Renal cortex interstitium (tissue), 11 donors: Measurements from ENCODE around the gene SSH2. TPM values are rescaled to one million over a fixed set of nuclear protein-coding genes. Genes with fewer than 3 reads are reported as not detected.

Experiments used
- DNase-seq, 11 donors: peaks; one replicate each; pipeline ENCODE4 v3.0.0-alpha.2; 2013; ENCODE audit warnings: low read depth in 9 of 11, low spot score in 4 of 11; ENCODE audit errors: extremely low read depth in 1 of 11
- polyA plus RNA-seq, 3 donors: library from polyadenylated mRNA; unstranded; fragments of 120-200 nt; gene quantifications; one replicate each; pipeline ENCODE4 v1.2.1, GENCODE V29; 2013; ENCODE audit not compliant: insufficient read length in 3 of 3

The SSH2 gene
- polyA plus RNA-seq, 3 donors = 16.1 to 19.7 (median 16.5) TPM

DNA sequence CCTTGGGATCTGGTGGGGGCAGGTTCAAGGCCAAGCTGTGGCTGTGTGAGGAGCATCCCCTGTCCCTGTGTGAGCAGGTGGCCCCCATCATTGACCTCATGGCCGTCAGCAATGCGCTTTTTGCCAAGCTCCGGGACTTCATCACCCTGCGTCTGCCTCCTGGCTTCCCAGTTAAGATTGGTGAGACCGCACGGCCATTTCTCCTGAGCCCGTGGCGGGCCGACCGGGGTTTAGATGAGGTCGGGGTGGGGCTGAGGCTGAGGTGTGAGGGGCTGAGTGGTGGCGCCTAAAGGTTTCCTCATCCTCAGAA lies 318.0 kb downstream of the SSH2 start:
- DNase-seq = no peak

DNA sequence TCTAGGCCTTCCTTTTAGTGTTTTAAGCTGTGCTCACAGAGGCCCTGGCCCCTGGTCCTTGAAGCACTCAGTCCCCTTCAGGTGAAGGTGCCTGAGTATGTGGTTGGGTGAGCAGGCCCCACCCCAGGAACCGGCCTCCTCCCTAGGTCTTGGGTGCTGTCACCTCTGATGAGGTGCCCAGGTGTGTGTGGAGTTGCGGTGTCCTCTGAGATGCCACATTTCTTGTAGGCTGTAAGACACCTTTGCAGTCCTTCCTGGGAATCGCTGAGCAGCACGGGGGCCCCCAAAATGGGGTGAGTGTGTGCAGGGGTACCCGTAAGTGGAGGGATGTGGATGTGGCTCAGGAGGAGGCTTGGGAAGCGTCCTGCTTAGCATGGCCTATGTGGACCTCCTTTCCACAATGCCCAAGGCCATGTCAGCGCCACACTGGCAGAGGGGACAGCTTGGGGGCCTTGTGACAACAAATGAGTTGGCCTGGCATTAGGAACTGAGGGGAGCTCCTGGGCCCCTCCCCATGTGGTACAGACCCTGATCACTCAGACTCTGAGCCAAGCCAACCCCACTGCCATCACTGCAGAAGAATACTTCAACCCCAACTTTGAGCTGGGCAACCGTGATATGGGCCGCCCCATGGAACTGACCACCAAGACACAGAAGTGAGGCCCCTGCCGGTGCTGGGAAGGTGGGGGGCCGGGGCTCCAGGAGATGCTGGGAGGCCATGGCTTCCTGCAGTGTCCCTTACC lies 318.5 kb downstream of the SSH2 start:
- DNase-seq = no peak

DNA sequence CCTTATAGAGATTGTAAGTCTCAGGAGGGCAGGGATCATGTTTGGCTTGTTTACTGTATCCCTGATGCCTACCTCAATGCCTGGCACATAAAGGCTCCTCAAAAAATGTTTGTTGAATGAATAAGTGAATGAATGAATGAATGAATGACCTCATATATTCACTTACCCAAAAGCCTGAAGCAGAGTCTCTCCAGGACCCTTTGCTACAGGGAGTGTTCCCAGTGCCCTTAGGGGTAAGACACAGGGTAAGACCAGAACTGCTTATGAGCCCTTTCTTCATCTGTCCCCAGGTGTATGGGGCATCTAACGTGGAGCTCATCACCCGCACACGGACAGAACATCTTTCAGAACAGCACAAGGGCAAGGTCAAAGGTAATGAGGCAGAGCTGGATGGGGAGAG lies 319.6 kb downstream of the SSH2 start:
- DNase-seq = no peak

DNA sequence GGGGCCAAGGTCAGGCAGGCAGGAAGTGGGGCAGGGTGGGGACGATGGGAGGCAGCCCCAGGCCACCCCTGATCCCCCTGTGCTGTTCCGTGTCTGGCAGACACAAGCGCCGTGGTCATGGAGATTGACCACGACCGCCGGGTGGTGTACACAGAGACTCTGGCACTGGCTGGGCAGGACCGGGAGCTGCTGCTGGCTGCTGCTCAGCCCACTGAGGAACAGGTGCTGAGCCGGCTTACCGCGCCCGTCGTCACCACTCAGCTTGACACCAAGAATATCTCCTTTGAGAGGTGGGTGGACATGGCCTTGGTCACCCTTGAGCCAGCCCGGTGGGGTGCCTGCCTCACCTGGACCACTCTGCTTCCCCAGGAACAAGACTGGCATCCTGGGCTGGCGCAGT lies 321.0 kb downstream of the SSH2 start:
- no peak for DNase-seq

DNA sequence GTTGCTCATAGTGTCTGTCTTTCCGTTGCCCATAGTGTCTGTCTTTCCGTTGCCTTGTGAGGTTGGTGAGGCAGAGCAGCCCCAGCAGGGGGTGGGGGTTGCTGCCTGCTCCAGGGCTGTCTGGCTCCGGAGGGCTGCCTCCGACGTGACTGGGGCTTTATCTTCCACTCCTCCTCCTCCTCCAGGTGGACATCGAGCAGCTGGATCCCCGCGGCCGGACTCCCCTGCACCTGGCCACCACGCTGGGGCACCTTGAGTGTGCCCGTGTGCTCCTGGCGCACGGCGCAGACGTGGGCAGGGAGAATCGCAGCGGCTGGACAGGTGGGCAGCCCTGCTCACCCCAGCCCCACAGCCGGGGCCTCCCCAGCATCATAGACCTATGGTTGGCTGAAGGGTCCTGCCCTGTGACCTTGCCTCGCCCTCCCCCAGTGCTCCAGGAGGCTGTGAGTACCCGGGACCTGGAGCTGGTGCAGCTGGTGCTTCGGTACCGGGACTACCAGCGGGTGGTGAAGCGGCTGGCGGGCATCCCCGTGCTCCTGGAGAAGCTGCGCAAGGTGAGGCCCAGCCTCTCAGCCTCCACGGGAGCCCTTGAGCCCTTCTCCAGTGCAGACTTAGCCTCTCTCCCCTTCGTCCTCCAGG lies 322.4 kb downstream of the SSH2 start:
- no peak for DNase-seq

DNA sequence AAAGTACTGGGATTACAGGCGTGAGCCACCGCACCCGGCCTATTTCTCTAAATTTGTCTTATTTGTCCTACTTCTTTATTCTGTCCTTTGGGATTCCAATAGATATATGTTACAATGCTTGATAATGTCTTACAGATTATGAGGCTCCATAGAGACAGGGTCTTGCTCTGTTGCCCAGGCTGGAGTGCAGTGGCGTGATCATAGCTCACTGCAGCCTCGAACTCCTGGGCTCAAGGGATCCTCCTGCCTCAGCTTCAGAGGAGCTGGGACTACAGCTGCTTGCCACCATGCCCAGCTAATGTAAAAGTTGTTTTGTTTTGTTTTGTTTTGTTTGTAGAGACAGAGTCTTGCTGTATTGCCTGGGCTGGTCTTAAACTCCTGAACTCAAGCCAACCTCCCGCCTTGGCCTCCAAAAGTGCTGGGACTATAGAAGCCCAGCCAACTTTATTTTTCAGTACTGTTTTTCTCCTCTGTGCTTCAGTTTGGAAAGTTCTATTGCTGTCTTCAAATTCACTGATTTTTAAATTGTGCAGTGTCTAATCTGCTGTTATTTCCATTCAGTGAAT lies 326.8 kb downstream of the SSH2 start:
- no peak for DNase-seq

DNA sequence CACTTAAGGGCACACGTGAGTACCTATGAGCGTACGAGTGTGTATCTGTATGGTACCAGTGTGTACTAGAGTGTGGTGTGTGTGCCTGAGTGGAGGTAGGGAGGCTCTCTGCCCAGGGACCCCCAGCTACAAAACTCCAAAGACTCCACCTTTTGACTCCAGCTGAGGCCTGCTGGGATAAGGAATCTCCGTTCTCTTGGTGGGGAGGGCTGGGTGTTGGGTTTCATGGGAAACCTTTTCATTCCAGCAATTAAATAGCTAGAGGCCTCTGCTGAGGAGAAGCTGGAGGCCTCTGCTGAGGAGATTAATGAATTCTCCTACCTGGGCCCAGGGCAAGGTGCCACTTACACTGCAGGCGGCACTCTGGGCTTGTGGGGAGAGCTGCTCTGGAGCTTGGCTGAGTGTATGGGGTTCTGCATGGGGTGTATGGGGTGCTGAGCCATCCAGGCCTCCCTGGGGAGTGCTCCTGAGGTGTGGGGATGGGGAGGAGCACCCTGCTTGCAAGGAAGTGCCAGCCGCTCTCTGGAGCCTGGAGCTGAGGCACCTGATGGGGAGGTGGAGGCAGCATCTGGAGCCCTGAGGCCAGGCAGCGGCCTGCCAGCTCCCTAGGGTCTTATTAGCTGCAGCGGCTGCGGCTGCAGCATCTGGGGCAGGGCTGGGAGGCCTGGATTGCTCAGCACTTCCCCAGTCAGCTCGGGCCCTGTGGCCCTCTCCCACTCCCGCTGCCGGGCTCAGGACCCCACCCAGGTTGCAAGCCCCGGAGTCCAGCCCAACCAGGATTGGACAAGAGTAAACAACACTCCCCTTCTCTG lies 332.5 kb downstream of the SSH2 start:
- DNase-seq = no peak

DNA sequence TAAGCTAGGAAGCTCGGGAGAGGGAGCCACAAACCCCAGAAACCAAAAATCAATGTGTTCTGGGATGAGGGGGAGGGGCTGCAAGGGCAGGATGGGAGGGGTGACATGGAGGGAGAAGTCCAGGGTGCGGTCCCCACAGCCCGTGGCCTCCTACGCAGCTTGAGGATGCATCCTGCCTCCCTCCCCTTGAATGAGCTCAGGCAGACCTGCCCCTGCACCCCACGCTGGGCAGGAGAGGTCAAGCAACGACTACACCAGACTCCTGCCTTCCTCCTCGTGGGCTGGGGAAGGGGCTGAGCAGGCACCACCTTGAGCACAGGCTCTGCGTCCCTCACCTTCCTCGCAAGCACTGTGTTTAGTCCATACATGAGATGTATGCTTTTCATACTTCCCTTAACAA lies 333.2 kb downstream of the SSH2 start:
- DNase-seq = no peak

DNA sequence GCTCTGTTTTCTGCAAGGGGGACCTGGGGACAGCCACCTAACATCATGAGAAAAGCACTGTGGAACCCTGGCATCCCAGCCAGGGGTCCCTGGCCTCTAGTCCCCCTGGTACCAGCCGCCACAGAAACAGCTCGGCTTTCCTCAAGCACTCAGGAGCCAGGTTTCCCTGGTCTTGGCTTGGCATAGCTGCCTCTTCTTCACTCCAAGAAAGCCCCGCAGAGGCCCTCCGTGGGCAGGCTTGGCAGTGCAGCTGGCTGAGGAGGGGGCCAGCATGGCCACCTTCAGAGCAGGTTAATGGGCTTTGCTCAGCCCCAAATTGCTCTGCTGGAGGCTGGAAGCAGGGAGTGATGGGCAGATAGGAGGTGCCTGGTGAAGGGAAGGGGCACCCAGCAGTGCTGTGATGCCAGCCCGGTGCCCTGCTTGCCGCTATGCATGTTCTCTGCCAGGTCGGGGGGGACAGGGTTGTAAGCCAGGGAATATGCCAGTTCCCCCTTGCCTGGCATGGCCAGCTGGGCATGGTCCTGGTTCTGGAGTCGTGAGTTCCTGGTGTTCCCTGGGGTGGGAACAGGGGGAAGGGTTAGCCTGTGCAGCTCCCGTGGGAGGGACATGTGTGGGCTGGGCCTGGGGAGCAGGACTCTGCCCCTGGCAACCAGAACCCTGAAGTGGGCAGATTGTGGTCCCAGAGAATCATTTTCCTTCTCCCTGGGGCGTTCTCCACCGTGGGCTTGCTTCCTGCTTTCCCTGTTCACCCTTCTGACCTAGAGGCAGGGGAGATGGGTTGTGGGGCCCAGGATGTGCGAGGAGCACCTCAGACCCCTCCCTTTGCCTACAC lies 333.9 kb downstream of the SSH2 start:
- no peak for DNase-seq

DNA sequence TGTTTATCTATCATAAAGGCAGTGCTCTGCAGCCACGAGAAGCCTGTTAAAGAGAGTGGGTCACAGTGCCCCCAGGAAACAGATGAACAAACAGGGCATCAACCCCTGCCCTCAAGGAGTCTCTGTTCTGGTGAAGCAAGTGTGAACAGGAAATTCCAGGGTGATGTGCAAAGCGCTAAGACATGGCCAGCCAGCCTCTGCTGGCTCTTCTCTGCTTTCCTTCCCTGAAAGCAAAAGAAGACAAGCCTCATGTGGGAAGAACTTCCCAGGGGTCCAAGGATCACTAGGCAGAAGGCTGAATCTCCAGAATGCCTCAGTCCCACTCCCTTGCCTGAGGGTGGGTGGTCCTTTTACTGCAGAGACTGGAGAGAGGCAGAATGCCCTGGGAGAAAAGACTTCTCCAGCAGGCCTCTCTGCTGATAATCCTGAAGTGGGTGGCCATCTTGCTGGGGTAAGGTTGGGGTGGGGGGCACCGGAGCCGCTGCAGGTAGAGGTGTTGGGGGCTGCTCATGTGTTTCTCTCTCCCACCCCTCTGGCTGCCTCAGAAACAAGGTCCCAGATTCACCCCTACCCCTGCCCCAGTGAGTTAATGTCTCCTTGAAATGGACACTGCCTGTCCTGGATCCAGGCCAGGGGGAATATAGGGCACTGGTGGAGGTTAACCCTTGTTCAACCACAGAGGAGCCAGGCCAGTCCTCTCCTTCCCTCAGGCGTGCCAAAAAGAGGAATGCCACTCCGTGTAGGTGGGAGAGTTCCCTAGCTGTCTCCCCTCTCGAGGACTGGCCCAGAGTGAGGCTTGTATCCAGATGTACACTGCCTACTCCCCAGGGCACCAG lies 334.7 kb downstream of the SSH2 start:
- DNase-seq = no peak

DNA sequence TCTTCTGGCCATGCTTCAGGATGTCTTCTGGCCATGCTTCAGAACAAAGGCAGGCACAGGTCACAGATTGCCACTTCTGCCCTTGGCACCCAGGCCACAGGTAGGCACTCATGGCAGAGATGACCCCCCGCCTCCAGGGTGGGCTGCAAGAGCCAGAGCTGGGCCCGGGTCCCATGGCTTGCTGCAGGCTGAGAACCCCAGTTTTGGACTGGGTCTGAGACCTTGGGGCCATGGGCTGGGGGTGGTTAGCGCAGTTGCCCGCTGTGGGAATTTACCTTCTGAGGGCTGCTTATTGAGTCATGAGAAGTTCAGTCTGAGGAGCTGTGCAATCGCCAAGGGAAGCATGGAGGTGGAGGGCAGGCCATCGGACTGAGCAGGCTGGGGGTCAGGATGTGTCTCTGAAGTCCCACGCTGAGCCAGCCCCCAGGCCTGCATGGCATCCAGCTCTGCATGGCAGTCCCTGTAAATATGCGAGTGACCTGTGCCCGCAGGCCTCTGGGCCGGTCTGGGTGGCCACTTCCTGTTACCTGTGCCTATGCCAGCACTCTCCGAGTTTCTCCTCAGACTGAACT lies 335.4 kb downstream of the SSH2 start:
- DNase-seq = no peak

DNA sequence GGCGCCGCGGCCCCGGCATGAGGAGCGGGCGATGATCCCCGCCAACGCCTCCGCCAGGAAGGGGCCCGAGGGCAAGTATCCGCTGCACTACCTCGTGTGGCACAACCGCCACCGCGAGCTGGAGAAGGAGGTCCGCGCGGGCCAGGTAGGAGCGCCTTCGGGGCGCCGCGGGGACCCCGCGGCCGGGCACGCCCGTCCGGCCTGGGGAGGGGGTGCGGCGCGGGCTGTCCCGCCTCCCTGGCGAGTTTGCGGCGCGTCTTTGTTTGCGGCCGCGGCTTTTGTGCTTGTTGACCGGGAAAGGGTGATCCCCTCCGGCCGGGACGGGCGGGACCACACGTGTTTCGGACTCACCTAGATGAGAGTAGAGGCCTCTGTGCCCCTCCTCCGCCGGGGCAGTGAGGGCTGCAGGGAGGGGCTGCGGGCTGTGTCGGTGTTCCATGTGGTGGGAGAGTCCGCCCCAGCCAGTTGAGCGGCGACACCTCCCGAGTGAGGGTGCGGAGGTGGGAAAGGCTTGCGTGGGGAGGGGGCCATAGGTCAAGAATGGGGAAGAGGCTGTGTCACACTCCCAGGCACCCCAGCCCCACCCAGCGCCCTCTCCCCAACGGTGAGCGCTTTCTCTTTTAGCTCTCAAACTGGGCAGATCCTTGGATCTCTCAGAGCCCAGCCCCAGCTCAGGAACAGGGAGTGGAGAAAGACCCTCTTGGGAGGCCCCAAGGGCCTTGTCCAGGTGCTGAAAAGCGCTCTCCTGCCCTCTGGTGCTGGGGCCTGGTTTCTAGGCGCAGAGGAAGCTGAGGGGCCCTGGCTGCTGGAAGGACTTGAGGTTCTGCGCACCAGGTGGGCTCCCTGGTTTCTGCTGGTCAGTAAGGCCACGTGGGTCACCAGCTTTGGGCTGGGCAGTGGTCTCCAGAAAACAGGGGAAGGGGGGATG lies 336.2 kb downstream of the SSH2 start:
- no peak for DNase-seq

DNA sequence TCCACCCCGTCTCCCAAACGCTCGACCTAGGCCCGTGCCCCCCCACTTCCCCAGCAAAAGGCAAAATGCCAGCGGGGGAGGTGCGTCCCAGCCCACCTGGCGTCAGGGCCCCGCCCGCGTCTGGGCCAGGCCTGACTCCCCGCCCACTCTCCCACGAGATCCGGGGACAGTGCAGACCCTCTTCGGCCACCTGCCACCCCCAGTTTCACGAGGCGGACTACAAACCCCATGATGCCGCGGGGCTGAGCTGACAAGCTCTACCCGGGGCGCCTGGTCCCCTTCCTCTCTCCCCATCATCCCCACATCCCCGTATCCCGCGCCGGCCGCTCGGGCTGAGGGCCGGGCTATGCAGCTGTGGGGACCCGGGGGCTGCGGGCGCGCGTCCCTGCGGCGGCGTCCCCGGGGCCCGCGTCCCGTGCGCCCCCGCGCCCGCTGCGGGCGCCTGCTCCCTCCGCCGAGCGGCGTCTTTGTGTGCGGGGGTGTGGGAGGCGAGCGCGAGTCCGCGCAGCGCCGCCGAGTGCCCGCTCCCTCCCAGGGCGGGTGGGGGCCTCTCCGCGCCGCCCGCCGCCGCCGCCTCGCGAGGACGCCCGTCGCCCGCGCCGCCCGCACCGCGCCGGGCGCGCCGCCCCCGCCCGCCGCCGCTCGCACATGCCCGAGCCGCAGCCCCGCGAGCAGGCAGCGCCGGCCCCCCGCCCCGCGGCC lies 337.0 kb downstream of the SSH2 start, which contains the start of gene ANKRD13B:
ANKRD13B (plus strand) TSS at position 283 of the 702 bp plus-strand sequence. CDS start 490 bp downstream, outside the sequence.
- no peak for DNase-seq

DNA sequence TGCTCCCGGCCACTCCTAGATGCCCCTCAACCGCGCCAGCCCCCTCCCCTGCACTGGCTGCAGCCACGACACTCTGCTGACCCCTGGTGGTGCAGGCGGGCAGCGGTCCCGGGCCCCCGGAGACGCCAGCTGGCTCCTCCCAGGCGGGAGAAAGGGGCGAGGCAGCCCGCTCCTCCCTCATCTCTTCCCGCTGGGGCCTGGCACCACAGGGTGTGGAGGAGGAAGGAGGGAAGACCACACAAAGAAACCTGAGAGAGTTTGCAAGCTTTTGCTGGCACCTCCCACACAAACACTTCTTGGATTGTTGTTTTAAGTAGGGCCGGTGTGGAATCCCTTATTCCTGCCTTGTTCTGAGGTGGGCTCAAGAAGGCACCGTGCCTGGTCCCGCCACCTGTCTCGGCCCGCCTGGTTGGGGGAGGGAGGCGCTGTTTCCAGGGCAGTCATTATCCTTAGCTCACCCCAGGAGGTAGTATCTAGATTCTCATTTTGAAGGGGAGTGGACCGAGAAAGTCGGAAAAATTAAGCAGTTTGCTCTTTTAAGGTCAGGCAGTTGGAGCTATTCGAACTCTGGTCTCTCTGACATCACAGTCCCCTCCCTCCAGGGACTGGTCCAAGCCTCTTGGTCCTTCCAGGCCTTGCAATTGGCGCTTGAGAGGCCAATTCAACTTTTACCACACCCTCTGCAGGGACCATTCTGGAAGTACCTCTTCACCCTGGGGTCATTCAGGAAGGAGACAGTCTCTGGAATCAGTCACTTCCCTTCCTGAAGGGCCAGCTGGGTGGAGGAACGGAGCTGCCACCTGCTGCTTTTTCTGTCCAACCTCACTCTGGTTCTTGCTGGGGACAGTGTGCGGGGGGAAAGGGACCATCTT lies 338.1 kb downstream of the SSH2 start:
- peak in 9 of 11 donors; percentile 84 to 92 (median 88) for DNase-seq

DNA sequence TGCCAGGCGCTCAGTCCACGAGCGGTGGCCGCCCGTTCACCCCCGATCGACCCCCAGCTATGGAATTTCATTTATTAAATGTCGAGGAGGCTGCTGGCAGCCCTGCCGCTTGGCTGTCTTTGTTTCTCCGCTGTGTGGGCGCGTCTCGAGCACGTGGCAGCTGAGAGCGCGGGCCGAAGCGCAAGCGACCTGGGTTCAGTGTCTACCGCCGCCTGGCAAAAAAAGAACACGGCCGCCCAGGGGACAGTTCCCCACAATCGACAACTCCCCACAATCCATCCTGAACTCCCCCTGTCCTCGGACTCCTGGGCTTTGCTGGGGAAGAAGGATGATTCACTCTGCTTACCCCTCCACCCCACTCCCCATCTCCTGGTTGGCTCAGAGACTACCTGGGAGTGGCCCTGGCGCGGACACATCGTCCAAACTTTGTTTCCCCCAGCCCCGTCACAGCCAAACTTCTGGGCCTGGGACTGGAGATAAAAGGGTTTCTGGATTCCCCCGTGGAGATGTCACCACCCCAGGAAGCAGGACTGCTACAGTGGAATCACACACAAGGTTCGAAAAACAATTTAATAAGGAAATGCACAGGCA lies 338.8 kb downstream of the SSH2 start:
- no peak for DNase-seq
